ENCODE data around the gene CYP1B1. TPM values are rescaled to one million over a fixed set of nuclear protein-coding genes. Genes with fewer than 3 reads are reported as not detected.
A peak's percentile ranks its signal among the peaks of the same experiment; 100 is the strongest.

CYP1B1 gene
- total RNA-seq, 4 donors from 2014 or later = 2.5 to 29.1 (median 9.7) TPM

DNA sequence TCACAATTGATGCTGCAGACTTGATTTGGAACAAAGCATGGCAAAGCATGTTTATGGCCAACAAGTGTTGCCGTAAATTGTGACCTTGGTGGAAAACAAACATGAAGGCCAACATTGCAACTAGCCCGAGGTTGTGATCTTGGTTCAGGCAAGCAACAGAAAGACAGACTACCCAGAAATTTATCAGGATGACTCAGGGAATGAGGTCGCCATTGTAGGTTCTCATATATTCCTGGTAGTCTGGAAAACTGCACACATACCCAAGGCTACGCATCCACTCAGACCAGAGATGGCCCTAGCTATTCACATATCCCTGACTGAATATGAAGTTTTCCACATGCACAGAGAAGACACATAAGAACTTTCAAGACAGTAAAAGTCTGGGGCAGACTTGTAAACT lies 30.1 kb downstream of the CYP1B1 start:
- H3K27me3 ChIP-seq = peaks cover 0 to 3% (median 3%) of the 10 kb centered on the region in 3 donors
- H3K4me3 ChIP-seq = no peak overlapping the region
- no peaks in the 10 kb centered on the region for H3K36me3 ChIP-seq
- H3K9me3 ChIP-seq = no peaks in the 10 kb centered on the region
- no peak for TF ChIP-seq POLR2A (IDR thresholded peaks at IDR 0.05)
- TF ChIP-seq, protein P1, sequence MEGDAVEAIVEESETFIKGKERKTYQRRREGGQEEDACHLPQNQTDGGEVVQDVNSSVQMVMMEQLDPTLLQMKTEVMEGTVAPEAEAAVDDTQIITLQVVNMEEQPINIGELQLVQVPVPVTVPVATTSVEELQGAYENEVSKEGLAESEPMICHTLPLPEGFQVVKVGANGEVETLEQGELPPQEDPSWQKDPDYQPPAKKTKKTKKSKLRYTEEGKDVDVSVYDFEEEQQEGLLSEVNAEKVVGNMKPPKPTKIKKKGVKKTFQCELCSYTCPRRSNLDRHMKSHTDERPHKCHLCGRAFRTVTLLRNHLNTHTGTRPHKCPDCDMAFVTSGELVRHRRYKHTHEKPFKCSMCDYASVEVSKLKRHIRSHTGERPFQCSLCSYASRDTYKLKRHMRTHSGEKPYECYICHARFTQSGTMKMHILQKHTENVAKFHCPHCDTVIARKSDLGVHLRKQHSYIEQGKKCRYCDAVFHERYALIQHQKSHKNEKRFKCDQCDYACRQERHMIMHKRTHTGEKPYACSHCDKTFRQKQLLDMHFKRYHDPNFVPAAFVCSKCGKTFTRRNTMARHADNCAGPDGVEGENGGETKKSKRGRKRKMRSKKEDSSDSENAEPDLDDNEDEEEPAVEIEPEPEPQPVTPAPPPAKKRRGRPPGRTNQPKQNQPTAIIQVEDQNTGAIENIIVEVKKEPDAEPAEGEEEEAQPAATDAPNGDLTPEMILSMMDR (IDR thresholded peaks at IDR 0.05 in 4 of 5, conservative IDR thresholded peaks at IDR 0.05 in 1 of 5) = no peak
- ATAC-seq = no peak
- intact Hi-C loops (cut with DNase I; ENCODE audit: low total_unique reads) = no loop called here
- H3K4me1 ChIP-seq = no peaks in the 10 kb centered on the region
- in situ Hi-C loops (cut with MboI; ENCODE audit: low sequenced_read_pairs in 4 of 4) = no loop called here
- no peak overlapping the region for H3K27ac ChIP-seq
- DNase-seq = no peak

DNA sequence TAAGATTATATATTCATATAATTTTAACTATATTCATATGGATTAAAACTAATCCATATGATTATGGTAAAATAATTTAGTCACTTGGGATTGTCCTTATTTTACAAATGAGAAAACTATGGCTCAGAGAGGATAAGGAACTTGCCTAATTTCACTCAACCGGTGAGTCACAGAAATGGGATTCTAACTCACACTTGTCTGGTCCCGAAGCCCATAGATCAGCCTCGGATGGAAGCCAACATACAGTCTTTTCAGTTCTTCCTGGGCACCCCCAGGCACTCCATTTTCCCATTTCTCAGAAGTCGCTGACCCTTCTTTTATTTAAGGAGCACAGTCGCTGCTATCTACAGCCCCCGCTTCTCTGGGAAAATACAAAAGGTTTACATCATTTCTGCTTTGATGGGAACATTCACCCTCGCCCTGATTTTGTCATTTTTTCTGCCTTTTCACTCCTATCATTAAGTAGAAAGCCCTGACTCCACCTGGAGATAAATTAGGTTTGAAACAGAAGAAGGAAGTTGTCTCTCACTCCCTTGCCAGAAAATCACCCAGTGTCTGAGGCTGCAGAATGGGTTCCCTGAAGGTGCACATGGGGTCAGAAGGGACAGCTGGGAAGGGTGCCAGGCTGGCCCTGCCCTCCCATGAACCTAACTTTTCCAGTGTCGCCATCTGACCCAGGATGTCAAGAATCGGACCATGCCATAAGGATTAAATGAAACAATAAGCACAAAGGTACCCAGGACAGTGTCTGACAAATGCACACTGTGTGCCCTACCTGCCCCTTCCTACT lies 36.6 kb downstream of the CYP1B1 start:
- DNase-seq (no peak), ATAC-seq (no peak)
- H3K4me3 ChIP-seq = no peak overlapping the region
- H3K36me3 ChIP-seq = no peaks in the 10 kb centered on the region
- intact Hi-C loops (cut with DNase I; ENCODE audit: low total_unique reads) = no loop called here
- no peak overlapping the region for H3K27ac ChIP-seq
- TF ChIP-seq POLR2A (IDR thresholded peaks at IDR 0.05) = no peak
- TF ChIP-seq, protein P1 (IDR thresholded peaks at IDR 0.05 in 4 of 5, conservative IDR thresholded peaks at IDR 0.05 in 1 of 5) = no peak
- H3K4me1 ChIP-seq = peaks cover 5% of the 10 kb centered on the region in 2 donors
- H3K9me3 ChIP-seq = no peaks in the 10 kb centered on the region
- peaks cover 3 to 16% (median 11%) of the 10 kb centered on the region in 3 donors for H3K27me3 ChIP-seq
- in situ Hi-C loops (cut with MboI; ENCODE audit: low sequenced_read_pairs in 4 of 4) = no loop called here

DNA sequence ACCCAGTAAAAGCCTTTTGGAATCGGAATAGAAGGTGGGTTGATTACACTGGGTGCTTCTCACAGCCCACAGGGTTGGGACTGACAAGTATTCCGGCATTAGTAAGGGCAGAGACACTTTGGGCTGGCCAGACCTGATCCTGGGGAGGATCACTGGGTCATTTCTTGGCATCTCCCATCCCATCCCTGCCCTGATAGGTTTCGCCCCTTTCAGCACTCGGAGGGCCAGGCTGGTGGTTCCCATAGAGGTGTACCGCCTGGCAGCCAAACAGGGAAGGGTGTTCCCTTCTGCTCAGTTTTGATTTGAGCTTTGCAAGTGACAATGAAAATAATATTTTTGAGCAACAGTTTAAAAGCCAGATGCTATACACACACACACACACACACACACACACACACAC lies 37.3 kb downstream of the CYP1B1 start:
- peak overlapping the region in 2 of 4 donors; percentile 38 to 42 for H3K27ac ChIP-seq

DNA sequence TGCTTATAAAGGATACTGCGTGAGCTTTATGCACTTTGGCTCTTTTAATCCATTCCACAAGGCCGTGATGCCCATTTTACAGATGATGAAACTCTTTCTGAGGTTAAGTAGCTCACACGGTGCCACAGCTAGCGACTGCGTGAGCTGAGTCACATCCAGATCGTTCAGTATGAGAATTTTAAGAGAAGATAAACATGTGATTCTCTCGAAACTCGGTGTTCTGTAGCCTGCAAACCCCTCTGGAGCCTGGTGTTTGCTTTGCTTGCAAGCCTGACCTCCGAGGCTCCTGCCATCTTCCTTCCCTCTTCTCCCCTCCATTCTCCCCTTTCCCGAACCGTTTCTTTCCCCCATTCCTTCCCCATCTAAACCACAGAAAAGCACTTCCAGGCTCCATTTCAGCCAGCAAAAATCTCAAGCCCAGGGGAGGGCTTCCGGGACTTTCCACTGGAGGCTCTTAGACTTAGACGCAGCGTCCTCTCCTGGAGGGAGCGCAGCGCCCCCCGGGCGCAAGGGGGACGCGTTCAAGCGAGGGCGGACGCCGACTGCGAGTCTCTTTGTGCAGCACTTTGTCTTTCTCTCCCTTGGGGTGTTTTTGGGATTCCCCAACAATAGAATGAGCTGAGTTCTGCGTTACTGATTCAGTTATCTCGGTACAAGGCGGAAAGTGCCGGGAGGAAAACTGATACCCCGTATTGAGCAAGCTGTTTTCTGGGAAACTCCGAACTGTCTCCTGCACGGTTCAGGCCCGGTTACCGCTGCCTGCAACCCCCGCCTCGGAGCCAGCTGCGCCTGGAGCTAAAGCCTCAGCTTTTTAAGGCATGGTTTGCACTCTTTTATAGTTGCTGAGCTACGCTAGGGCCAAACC lies 38.0 kb downstream of the CYP1B1 start:
- TF ChIP-seq, protein P1 (IDR thresholded peaks at IDR 0.05 in 4 of 5, conservative IDR thresholded peaks at IDR 0.05 in 1 of 5) = peak in 1 of 5 experiments; percentile 28
- TF ChIP-seq POLR2A (IDR thresholded peaks at IDR 0.05) = no peak
- H3K27me3 ChIP-seq = peaks cover 3 to 19% (median 11%) of the 10 kb centered on the region in 3 donors
- peak overlapping the region in 3 of 4 donors; percentile 37 to 42 (median 38) for H3K27ac ChIP-seq
- intact Hi-C loops (cut with DNase I; ENCODE audit: low total_unique reads) = no loop called here
- DNase-seq (peak; percentile 36 to 39), ATAC-seq (peak; percentile 81 to 94)
- peak overlapping the region; percentile 36 to 67 (median 47) for H3K4me3 ChIP-seq
- in situ Hi-C loops (cut with MboI; ENCODE audit: low sequenced_read_pairs in 4 of 4) = no loop called here
- H3K9me3 ChIP-seq = no peaks in the 10 kb centered on the region
- H3K4me1 ChIP-seq = peaks cover 5% of the 10 kb centered on the region in 2 donors
- H3K36me3 ChIP-seq = no peaks in the 10 kb centered on the region

More for the DNA sequence above, 37.3 kb downstream of the CYP1B1 start:
- Histone ChIP-seq H3K9me3 (no peaks in the 10 kb centered on the region), H3K27me3 (peaks cover 3 to 19% (median 11%) of the 10 kb centered on the region in 3 donors), H3K4me1 (peaks cover 5% of the 10 kb centered on the region in 2 donors), H3K36me3 (no peaks in the 10 kb centered on the region), H3K4me3 (peak overlapping the region; percentile 36 to 67 (median 47))
- in situ Hi-C loops (cut with MboI; ENCODE audit: low sequenced_read_pairs in 4 of 4) = no loop called here
- ATAC-seq (no peak), DNase-seq (no peak)
- TF ChIP-seq, protein P1 (IDR thresholded peaks at IDR 0.05 in 4 of 5, conservative IDR thresholded peaks at IDR 0.05 in 1 of 5) = no peak
- TF ChIP-seq POLR2A (IDR thresholded peaks at IDR 0.05) = no peak
- intact Hi-C loops (cut with DNase I; ENCODE audit: low total_unique reads) = no loop called here

Data from gastrocnemius medialis (tissue), 4 donors.